Body of pancreas (tissue), 4 donors: ENCODE measurements around the gene INPP5K. TPM values are rescaled to one million over a fixed set of nuclear protein-coding genes. Genes with fewer than 3 reads are reported as not detected.

Experiments
- ATAC-seq: fragments of 150-250 bp; one replicate; pipeline ENCODE4 v1.9.1; 2016
- DNase-seq, 4 donors: peaks; one replicate each; pipeline ENCODE4 v3.0.0-alpha.2; 2019
- H3K27ac ChIP-seq, 4 donors: fragments of 200-600 bp; sonication (generic); 1 replicate in 3 of 4; 2 replicates in 1 of 4; pipeline versions ENCODE4 v1.5.1 to v1.6.1; 2016 to 2019; ENCODE audit warnings: mild to moderate bottlenecking in 1 of 4, mixed read lengths in 1 of 4, moderate library complexity in 1 of 4
- H3K27me3 ChIP-seq, 2 donors: fragments of 200-600 bp; sonication (generic); one replicate each; pipeline ENCODE4 v1.6.0; 2016; ENCODE audit warnings: mild to moderate bottlenecking in 1 of 2
- H3K36me3 ChIP-seq, 2 donors: fragments of 200-600 bp; sonication (generic); replicated peaks in 1 of 2; 2 replicates each; pipeline ENCODE4 v1.5.1; 2016; ENCODE audit warnings: low read depth in 2 of 2; ENCODE audit not compliant: insufficient read depth in 1 of 2
- H3K4me1 ChIP-seq: fragments of 200-600 bp; sonication (generic); one replicate; pipeline ENCODE4 v1.6.0; 2016
- H3K4me3 ChIP-seq, 2 donors: fragments of 200-600 bp; sonication (generic); 1 replicate in 1 of 2; 2 replicates in 1 of 2; pipeline ENCODE4 v1.5.1; 2016 to 2019
- H3K9me3 ChIP-seq, 3 donors: fragments of 200-600 bp; sonication (generic); 1 replicate in 2 of 3; 2 replicates in 1 of 3; pipeline ENCODE4 v1.5.1; 2016
- CTCF ChIP-seq, 7 experiments: fragments of 450-650 bp in 4 of 7; fragments of 200-600 bp in 3 of 7; sonication (generic) in 3 of 7; IDR thresholded peaks; one replicate each; pipeline ENCODE4 v1.5.1; 2016 to 2019; ENCODE audit warnings: antibody characterized with exemption in 7 of 7
- POLR2A ChIP-seq, 3 donors: fragments of 450-650 bp; IDR thresholded peaks; one replicate each; pipeline ENCODE4 v1.6.1; 2016; ENCODE audit warnings: antibody characterized with exemption in 3 of 3, mild to moderate bottlenecking in 2 of 3
- WGBS, 2 donors: methylation state at CpG; one replicate each; pipeline ENCODE4 v1.1.5; 2017; 5-methylcytosine and 5-hydroxymethylcytosine counted together
- intact Hi-C: fragments of 100-400 bp; cut with DNase I; formaldehyde crosslinking; loops from one replicate; pipeline ENCODE4 v1.15.1; 2023
- total RNA-seq, 2 donors: library from RNA; depleted of rRNA; stranded (reverse); fragments of >200 nt; gene quantifications; one replicate each; pipeline ENCODE4 v1.1.0, GENCODE V29; 2016

The INPP5K gene
- total RNA-seq, 2 donors from 2014 or later = 26.4 to 34.2 TPM

- intact Hi-C loops = no loop called here
- H3K4me1 ChIP-seq = peaks cover 73% of the 10 kb centered on the region
- ATAC-seq = no peak
- TF ChIP-seq CTCF (IDR thresholded peaks at IDR 0.05) (no peak), POLR2A (IDR thresholded peaks at IDR 0.05) (peak in 1 of 3 donors; percentile 7)
- H3K9me3 ChIP-seq = no peaks in the 10 kb centered on the region
- DNase-seq = peak; percentile 55 to 71 (median 61)
- WGBS, 2 donors = 33 to 71% methylated on average over 11 to 70 of the region's 74 CpGs
- peaks cover 0 to 2% of the 10 kb centered on the region in 2 donors for H3K36me3 ChIP-seq
- peak overlapping the region; percentile 94 to 97 (median 96) for H3K27ac ChIP-seq
- H3K4me3 ChIP-seq = no peak overlapping the region
- H3K27me3 ChIP-seq = no peaks in the 10 kb centered on the region
Observed at GRCh38 chr17:1486802-1487695, 29.4 kb downstream of the INPP5K start.

- DNase-seq = peak; percentile 63 to 69 (median 66)
- no peaks in the 10 kb centered on the region for H3K9me3 ChIP-seq
- H3K27me3 ChIP-seq = no peaks in the 10 kb centered on the region
- peak overlapping the region; percentile 94 to 97 (median 96) for H3K27ac ChIP-seq
- TF ChIP-seq POLR2A (IDR thresholded peaks at IDR 0.05) = peak; percentile 30 to 59 (median 56)
- no peak for TF ChIP-seq CTCF (IDR thresholded peaks at IDR 0.05)
- peak overlapping the region; percentile 46 to 78 for H3K4me3 ChIP-seq
- ATAC-seq = peak; percentile 41
- intact Hi-C loops = no loop called here
- 3 to 11% methylated on average over 26 to 76 of the region's 127 CpGs for WGBS, 2 donors
- H3K4me1 ChIP-seq = peaks cover 66% of the 10 kb centered on the region
- peaks cover 0 to 2% of the 10 kb centered on the region in 2 donors for H3K36me3 ChIP-seq
Observed at GRCh38 chr17:1485423-1486376, 30.7 kb downstream of the INPP5K start.

- ATAC-seq (peak; percentile 76), DNase-seq (peak; percentile 74 to 88 (median 84))
- intact Hi-C loops = no loop called here
- peak overlapping the region; percentile 46 to 78 for H3K4me3 ChIP-seq
- WGBS, 2 donors = 1 to 4% methylated on average over 9 to 18 of the region's 19 CpGs
- no peaks in the 10 kb centered on the region for H3K27me3 ChIP-seq
- peak in 2 of 7 experiments; percentile 2 to 20 for TF ChIP-seq CTCF (IDR thresholded peaks at IDR 0.05)
- TF ChIP-seq POLR2A (IDR thresholded peaks at IDR 0.05) = peak in 2 of 3 donors; percentile 47 to 51
- H3K9me3 ChIP-seq = no peaks in the 10 kb centered on the region
- H3K27ac ChIP-seq = peak overlapping the region; percentile 94 to 97 (median 96)
- peaks cover 0 to 2% of the 10 kb centered on the region in 2 donors for H3K36me3 ChIP-seq
- peaks cover 58% of the 10 kb centered on the region for H3K4me1 ChIP-seq
Observed at GRCh38 chr17:1484676-1485422, 31.6 kb downstream of the INPP5K start.

GRCh38 chr17:1484060-1484535, 32.3 kb downstream of the INPP5K start:
- H3K36me3 ChIP-seq = peaks cover 0 to 8% of the 10 kb centered on the region in 2 donors
- ATAC-seq (no peak), DNase-seq (peak in 1 of 4 donors; percentile 36)
- H3K4me3 ChIP-seq = peak overlapping the region in 1 of 2 donors; percentile 21
- WGBS, 2 donors = 70 to 86% methylated on average over 19 to 22 of the region's 29 CpGs
- no peaks in the 10 kb centered on the region for H3K27me3 ChIP-seq
- H3K4me1 ChIP-seq = peaks cover 52% of the 10 kb centered on the region
- H3K9me3 ChIP-seq = no peaks in the 10 kb centered on the region
- intact Hi-C loops = no loop called here
- TF ChIP-seq POLR2A (IDR thresholded peaks at IDR 0.05) (no peak), CTCF (IDR thresholded peaks at IDR 0.05) (no peak)
- H3K27ac ChIP-seq = peak overlapping the region; percentile 94 to 97 (median 96)
